ENCODE results near the gene SMIM33.
"Not testable (repeated sequence)": the region's sequence is repeated elsewhere in the genome, so short reads cannot be mapped to it uniquely, and the experiment has no call there.

Gene SMIM33

GRCh38 chr5:139457653-139458306, 13.0 kb upstream of the SMIM33 start:
- DNase-seq: no peak

GRCh38 chr5:139458580-139459407, 12.0 kb upstream of the SMIM33 start:
- DNase-seq: no peak

GRCh38 chr5:139459451-139459934, 11.3 kb upstream of the SMIM33 start:
- DNase-seq: no peak

- DNase-seq: no peak
Measured at GRCh38 chr5:139460455-139460854, 10.3 kb upstream of the SMIM33 start.

GRCh38 chr5:139461176-139461575, 9.6 kb upstream of the SMIM33 start:
- no peak for DNase-seq

GRCh38 chr5:139461698-139462097, 9.1 kb upstream of the SMIM33 start:
- no peak for DNase-seq

GRCh38 chr5:139462586-139463276, 8.1 kb upstream of the SMIM33 start, which contains the start of gene ECSCR:
TSS of gene ECSCR (minus strand) at chr5:139462743. CDS start at chr5:139462670, 73 bp downstream.
- DNase-seq: no peak

- peak; percentile 45 for DNase-seq
Measured at GRCh38 chr5:139468421-139468931, 2.3 kb upstream of the SMIM33 start.

- no peak for DNase-seq
Measured at GRCh38 chr5:139472386-139473030, 1.7 kb downstream of the SMIM33 start.

GRCh38 chr5:139473105-139473504, 2.3 kb downstream of the SMIM33 start:
- no peak for DNase-seq

GRCh38 chr5:139473565-139473964, 2.8 kb downstream of the SMIM33 start:
- DNase-seq: no peak

- DNase-seq: peak; percentile 97
Measured at GRCh38 chr5:139474890-139475791, 4.3 kb downstream of the SMIM33 start.

- peak; percentile 40 for DNase-seq
Measured at GRCh38 chr5:139475865-139476617, 5.2 kb downstream of the SMIM33 start.

- peak; percentile 63 for DNase-seq
Measured at GRCh38 chr5:139478657-139479423, 8.0 kb downstream of the SMIM33 start.

- not testable (repeated sequence) for DNase-seq
Measured at GRCh38 chr5:139479729-139480128, 8.9 kb downstream of the SMIM33 start.

GRCh38 chr5:139481122-139481533, 10.3 kb downstream of the SMIM33 start:
- peak; percentile 54 for DNase-seq

- peak; percentile 74 for DNase-seq
Measured at GRCh38 chr5:139481580-139482049, 10.8 kb downstream of the SMIM33 start.

GRCh38 chr5:139482050-139482889, 11.5 kb downstream of the SMIM33 start, which contains the start of gene STING1:
TSS of gene STING1 (minus strand) at chr5:139482758. CDS start at chr5:139481704, 1,054 bp downstream.
- DNase-seq: peak; percentile 97

- DNase-seq: not testable (repeated sequence)
Measured at GRCh38 chr5:139482890-139483208, 12.0 kb downstream of the SMIM33 start.

Measured in OCI-M1 (cell line).